Small intestine (tissue), 7 donors: ENCODE data around the gene USP2. TPM values are rescaled to one million over a fixed set of nuclear protein-coding genes. Genes with fewer than 3 reads are reported as not detected.
A peak's percentile ranks its signal among the peaks of the same experiment; 100 is the strongest.

Source experiments
- DNase-seq, 2 donors: peaks; one replicate each; pipeline versions ENCODE4 v3.0.0 to v3.0.0-alpha.2; 2013
- FAIRE-seq: peaks from 2 replicates; lab custom pipeline; 2012; peaks lifted over from hg19 to GRCh38; lab: Jason Lieb, UNC
- H3K27ac ChIP-seq, 3 donors: one replicate each; pipeline ENCODE4 v1.5.1; 2013; ENCODE audit warnings: low read length in 2 of 3, mild to moderate bottlenecking in 2 of 3, control low read depth in 1 of 3, inconsistent platforms in 1 of 3, low read depth in 1 of 3, moderate library complexity in 1 of 3
- H3K27me3 ChIP-seq, 3 donors: one replicate each; pipeline ENCODE4 v1.6.1; 2013; ENCODE audit warnings: low read length in 3 of 3, inconsistent platforms in 1 of 3; ENCODE audit not compliant: control insufficient read depth in 3 of 3, insufficient read depth in 3 of 3
- H3K36me3 ChIP-seq, 3 donors: one replicate each; pipeline ENCODE4 v1.6.1; 2013; ENCODE audit warnings: low read length in 3 of 3, inconsistent platforms in 1 of 3, low read depth in 1 of 3, mild to moderate bottlenecking in 1 of 3, moderate library complexity in 1 of 3; ENCODE audit not compliant: control insufficient read depth in 3 of 3, insufficient read depth in 2 of 3
- H3K4me1 ChIP-seq, 3 donors: one replicate each; pipeline ENCODE4 v1.6.1; 2013; ENCODE audit warnings: low read length in 2 of 3, inconsistent platforms in 1 of 3, low read depth in 1 of 3, mild to moderate bottlenecking in 1 of 3, moderate library complexity in 1 of 3; ENCODE audit not compliant: control insufficient read depth in 3 of 3, insufficient read depth in 2 of 3
- H3K4me3 ChIP-seq, 3 donors: one replicate each; pipeline ENCODE4 v1.5.1; 2013; ENCODE audit warnings: low read length in 3 of 3, control low read depth in 1 of 3, inconsistent platforms in 1 of 3, low read depth in 1 of 3, mild to moderate bottlenecking in 1 of 3, moderate library complexity in 1 of 3
- H3K9me3 ChIP-seq, 2 donors: one replicate each; pipeline ENCODE4 v1.6.1; 2013; ENCODE audit warnings: low read depth in 1 of 2, low read length in 1 of 2; ENCODE audit not compliant: control insufficient read depth in 2 of 2, insufficient read depth in 1 of 2
- WGBS, 3 donors: extraction: QIAGEN DNeasy Blood & Tissue Kit; methylation state at CpG; one replicate each; pipeline ENCODE4 v1.1.7; 2013; 5-methylcytosine and 5-hydroxymethylcytosine counted together
- polyA plus RNA-seq, 4 donors: library from polyadenylated mRNA; stranded (reverse) in 3 of 4; unstranded in 1 of 4; fragments of 200-250 nt in 3 of 4; fragments of 120-200 nt in 1 of 4; gene quantifications; one replicate each; pipeline versions ENCODE4 v1.2.1 to v1.2.3, GENCODE V29; 2013
- donor health status: healthy with polysubstance abuse.
- donor health status: control.
- donor health status: control.
- donor health status: Bipolar disorder and iron deficiency.
- donor health status: healthy.

Gene USP2
- polyA plus RNA-seq, 4 donors = 3.9 to 19.5 (median 10.3) TPM

DNA sequence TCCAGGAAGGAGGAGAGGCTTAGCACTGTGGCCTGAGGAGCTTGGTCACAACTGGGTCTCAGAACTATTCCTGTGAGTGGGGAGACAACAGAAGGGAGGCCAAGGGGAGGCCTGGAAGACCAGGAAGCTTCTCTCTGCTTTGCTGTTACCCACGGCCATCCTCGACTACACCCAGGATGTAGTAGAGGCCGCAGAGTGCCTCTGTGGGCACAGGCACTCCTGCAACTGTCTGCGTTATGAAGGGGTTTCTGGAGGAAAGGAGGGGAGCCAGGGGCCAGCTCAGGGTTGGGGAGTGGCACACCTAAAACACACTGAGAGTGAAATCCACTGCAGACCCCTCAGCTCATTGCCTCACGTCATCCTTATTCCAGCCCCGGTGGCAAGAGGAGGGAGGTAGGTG, 31.2 kb downstream of the USP2 start:
- FAIRE-seq (no peak), DNase-seq (no peak)
- peaks cover 0 to 1% (median 0%) of the 10 kb centered on the region in 3 donors for H3K36me3 ChIP-seq
- WGBS, 3 donors = 66 to 83% (median 82%) methylated on average over 6 of the region's 6 CpGs
- H3K27me3 ChIP-seq = peaks cover 0 to 2% (median 0%) of the 10 kb centered on the region in 3 donors
- peaks cover 2 to 21% (median 3%) of the 10 kb centered on the region in 3 donors for H3K4me1 ChIP-seq
- H3K27ac ChIP-seq = no peak overlapping the region
- H3K9me3 ChIP-seq = no peaks in the 10 kb centered on the region
- no peak overlapping the region for H3K4me3 ChIP-seq

DNA sequence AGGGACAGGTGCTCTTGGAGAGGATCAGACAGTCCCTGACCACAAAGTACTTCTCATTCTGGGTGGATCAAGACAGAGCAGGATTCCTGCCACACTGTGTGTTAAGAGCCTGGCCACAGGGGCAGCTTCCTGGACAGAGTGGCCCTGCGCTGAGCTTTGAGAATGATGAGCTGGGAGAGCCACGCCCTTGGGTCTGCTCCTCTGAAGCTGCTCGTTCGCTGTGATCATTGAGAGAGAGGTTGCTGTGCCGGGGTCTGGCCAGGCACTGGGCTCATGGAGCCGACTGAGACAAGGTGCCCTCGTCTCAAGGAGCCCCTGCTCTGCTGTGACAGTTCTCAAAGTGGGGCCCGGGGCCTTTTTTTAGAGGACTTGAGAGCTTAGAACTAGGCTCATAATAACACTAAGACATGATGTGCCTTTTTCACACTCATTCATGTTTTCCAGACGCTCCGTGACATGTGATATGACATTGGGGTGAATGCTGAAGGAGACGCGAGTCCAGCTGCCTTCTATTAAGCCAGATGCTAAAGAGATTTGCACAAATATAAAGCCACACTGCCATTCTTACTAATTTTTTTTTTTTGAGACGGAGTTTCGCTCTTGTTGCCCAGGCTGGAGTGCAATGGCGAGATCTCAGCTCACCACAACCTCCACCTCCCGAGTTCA, 33.4 kb downstream of the USP2 start:
- no peaks in the 10 kb centered on the region for H3K36me3 ChIP-seq
- H3K4me3 ChIP-seq = no peak overlapping the region
- no peak overlapping the region for H3K27ac ChIP-seq
- 72 to 83% (median 83%) methylated on average over 16 of the region's 16 CpGs for WGBS, 3 donors
- peaks cover 0 to 2% (median 0%) of the 10 kb centered on the region in 3 donors for H3K27me3 ChIP-seq
- H3K4me1 ChIP-seq = peaks cover 1 to 10% (median 3%) of the 10 kb centered on the region in 3 donors
- no peak for DNase-seq
- FAIRE-seq = no peak
- H3K9me3 ChIP-seq = no peaks in the 10 kb centered on the region

DNA sequence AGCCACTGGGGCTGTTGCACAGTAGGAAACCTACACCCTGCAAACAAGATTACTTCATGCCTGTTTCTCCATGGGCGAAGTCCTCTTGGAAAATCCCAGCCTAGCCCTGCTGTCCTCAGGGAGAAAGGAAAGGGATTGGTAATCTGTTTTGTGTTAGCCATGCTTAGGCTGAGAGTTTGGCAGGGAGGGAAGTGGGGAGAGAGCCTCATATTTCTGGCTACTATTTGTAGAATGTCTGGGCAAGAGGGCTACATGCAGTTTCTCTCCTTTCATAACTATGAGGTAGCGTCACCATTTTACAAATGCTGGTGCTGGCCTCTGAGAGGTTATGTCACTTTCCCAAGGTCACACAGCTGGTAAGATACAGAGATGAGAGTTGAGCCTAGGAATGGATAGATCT, 34.2 kb downstream of the USP2 start:
- peak in 1 of 2 donors; percentile 61 for DNase-seq

DNA sequence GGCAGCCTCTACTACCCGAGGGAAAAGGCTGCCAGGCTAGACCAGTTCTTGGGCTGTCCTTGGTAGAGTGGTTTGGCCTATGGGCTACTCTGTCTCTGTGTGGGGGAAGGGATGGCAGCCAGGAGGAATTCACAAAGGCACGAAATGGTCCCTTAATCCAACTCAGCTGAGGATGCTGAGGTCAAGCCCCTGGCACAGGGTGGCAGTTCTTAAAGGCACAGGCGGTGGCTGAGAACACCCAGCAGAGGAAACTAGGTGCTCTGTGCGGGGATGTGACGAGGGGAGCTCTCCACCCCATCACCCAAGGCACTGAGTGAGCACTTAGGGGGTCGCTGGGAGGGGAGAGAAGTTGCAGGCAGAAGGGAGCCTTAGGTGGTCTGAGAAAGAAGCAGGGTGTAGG, 34.9 kb downstream of the USP2 start, which contains the start of gene MFRP:
Gene MFRP, minus strand, starts transcription at position 101 of the 400 bp plus-strand sequence. CDS start 192 bp downstream, outside the sequence.
- FAIRE-seq (no peak), DNase-seq (no peak)
- H3K27me3 ChIP-seq = peaks cover 0 to 8% (median 0%) of the 10 kb centered on the region in 3 donors
- H3K9me3 ChIP-seq = no peaks in the 10 kb centered on the region
- no peaks in the 10 kb centered on the region for H3K36me3 ChIP-seq
- 54 to 82% (median 71%) methylated on average over 6 of the region's 6 CpGs for WGBS, 3 donors
- H3K4me1 ChIP-seq = no peaks in the 10 kb centered on the region
- no peak within 1 kb of the TSS for H3K27ac ChIP-seq
- no peak within 1 kb of the TSS for H3K4me3 ChIP-seq

More for the DNA sequence above, 34.2 kb downstream of the USP2 start:
- H3K9me3 ChIP-seq = no peaks in the 10 kb centered on the region
- WGBS, 3 donors = 56 to 67% (median 65%) methylated on average over 2 of the region's 2 CpGs
- no peak for FAIRE-seq
- H3K27ac ChIP-seq = no peak overlapping the region
- H3K36me3 ChIP-seq = no peaks in the 10 kb centered on the region
- no peak overlapping the region for H3K4me3 ChIP-seq
- H3K27me3 ChIP-seq = peaks cover 0 to 2% (median 0%) of the 10 kb centered on the region in 3 donors
- H3K4me1 ChIP-seq = peaks cover 0 to 3% (median 0%) of the 10 kb centered on the region in 3 donors

DNA sequence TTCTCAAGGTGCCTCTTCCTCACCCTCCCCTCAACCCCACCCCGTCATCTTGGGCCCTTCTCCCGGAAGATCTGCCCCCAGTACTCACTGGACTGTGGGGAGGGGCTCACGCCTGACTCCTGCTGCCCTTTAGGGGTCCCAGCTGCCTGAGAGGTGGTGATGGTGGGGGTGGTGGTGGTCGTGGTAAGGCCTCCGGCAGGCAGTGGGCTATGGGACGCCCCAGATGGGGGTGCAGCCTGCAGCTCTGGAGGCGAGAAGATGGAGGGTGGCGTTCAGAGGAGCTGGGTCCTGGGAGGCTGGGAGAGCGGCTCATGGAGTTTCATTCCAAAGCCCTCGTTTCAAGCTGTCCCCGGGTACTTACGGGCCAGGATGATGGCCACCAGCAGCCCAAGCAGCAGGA, 35.8 kb downstream of the USP2 start:
- DNase-seq (no peak), FAIRE-seq (no peak)
- no peaks in the 10 kb centered on the region for H3K36me3 ChIP-seq
- no peak overlapping the region for H3K27ac ChIP-seq
- no peaks in the 10 kb centered on the region for H3K9me3 ChIP-seq
- peaks cover 0 to 17% (median 0%) of the 10 kb centered on the region in 3 donors for H3K27me3 ChIP-seq
- H3K4me1 ChIP-seq = peaks cover 0 to 9% (median 5%) of the 10 kb centered on the region in 3 donors
- 79 to 89% (median 85%) methylated on average over 10 to 12 of the region's 12 CpGs for WGBS, 3 donors
- H3K4me3 ChIP-seq = no peak overlapping the region

DNA sequence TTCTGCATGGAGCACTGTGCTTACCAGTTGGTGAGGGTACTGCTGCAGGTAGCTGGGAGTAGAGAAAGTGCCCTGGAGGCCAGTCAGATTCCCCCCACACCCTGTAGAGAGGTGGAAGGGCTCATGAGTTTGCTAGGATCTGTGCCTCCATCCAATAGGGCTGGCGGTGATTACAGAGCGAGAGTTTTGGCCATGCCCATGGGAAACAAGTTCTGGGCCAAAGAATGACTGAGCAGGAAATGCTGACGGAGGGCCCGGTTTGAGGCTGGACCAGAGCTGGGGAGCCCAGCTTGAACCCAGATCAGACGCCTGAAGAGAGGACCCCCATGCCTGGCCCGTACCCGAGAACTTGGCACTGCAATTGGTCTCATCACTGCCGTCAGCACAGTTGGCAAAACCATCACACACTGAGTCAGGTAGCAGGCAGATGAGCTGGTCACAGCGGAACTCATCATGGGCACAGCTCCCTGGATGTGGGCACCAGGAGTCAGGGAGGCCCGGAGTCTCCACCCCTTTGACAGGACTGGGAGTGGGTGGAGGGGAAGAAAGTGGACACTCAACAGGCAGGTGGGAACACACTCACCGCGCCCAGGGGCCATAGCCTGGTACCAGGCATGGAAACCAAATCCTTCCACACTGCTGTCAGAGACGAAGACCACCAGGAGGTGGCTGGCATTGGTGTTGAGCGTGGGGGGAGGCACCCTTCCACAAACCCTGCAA, 37.0 kb downstream of the USP2 start:
- 82 to 91% (median 83%) methylated on average over 14 of the region's 14 CpGs for WGBS, 3 donors
- Histone ChIP-seq H3K4me3 (no peak overlapping the region), H3K36me3 (no peaks in the 10 kb centered on the region), H3K27ac (no peak overlapping the region), H3K4me1 (peaks cover 0 to 17% (median 5%) of the 10 kb centered on the region in 3 donors), H3K9me3 (no peaks in the 10 kb centered on the region), H3K27me3 (peaks cover 0 to 27% (median 0%) of the 10 kb centered on the region in 3 donors)
- DNase-seq (no peak), FAIRE-seq (no peak)

DNA sequence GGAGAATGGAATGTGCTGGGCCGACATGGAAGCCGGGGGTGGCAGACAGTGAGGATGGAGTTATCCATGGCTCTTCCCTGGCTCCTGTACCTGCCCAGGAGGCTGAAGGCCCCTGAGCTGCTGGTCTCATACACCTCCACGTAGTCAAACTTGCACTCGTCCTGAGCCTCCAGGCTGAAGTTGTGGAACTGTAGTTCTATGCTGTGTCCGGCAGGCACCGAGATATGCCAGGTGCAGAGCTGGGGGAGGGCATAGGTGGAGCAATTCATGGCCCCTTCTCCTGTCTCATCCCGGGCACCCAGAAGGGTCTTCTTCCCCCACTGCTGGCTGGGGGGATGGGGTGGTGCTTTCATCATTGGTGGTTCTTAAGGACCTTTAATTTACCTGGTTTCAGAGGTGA, 37.8 kb downstream of the USP2 start:
- Histone ChIP-seq H3K36me3 (peaks cover 0 to 6% (median 0%) of the 10 kb centered on the region in 3 donors), H3K27ac (no peak overlapping the region), H3K4me3 (no peak overlapping the region), H3K9me3 (no peaks in the 10 kb centered on the region), H3K27me3 (peaks cover 0 to 33% (median 0%) of the 10 kb centered on the region in 3 donors), H3K4me1 (peaks cover 3 to 23% (median 5%) of the 10 kb centered on the region in 3 donors)
- DNase-seq (no peak), FAIRE-seq (no peak)
- WGBS, 3 donors = 86 to 92% (median 92%) methylated on average over 7 of the region's 7 CpGs

DNA sequence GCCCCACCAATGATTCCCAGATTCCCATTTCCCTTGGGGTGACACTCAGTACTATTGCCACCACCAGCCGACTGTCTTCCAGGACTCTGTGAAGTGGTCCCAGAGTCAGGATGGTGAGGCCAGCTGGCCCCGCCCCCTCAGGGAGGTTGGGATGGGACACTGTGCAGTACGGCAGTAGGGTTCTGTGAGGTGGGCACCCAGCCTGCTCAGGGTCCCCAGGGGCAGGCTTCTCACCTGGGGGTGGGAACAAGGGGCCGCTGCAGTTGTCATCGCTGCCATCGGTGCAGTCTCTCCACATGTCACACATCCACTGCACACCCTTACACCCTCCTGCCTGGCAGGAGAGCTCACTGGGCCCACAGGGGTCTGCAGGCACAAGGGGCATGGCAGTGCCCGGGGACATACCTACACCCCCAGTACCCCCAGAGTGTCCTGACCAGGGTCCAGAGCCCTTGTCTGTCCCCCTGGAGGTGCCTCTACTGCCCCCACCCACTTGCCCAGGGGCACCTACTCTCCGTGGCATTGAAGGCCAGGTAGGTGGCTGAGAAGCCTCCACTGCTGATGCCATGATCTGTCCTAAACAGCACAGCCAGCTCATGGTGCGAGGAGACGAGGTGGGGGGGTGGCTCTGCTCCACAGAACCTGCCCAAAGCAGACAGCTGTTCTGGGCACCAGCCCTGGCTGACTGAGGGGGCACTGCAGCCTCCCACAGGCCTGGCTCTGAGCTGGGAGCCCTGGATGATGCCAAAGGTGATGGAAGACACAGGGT, 38.9 kb downstream of the USP2 start:
- WGBS, 3 donors = 81 to 85% (median 85%) methylated on average over 9 to 10 of the region's 10 CpGs
- DNase-seq = no peak
- peaks cover 0 to 34% (median 0%) of the 10 kb centered on the region in 3 donors for H3K27me3 ChIP-seq

More for the DNA sequence above, 38.9 kb downstream of the USP2 start:
- peaks cover 3 to 34% (median 5%) of the 10 kb centered on the region in 3 donors for H3K4me1 ChIP-seq
- no peak overlapping the region for H3K27ac ChIP-seq
- FAIRE-seq = no peak
- peaks cover 0 to 6% (median 0%) of the 10 kb centered on the region in 3 donors for H3K36me3 ChIP-seq
- no peak overlapping the region for H3K4me3 ChIP-seq
- H3K9me3 ChIP-seq = no peaks in the 10 kb centered on the region
